Thymus (tissue), 11 donors: ENCODE measurements around the gene THOP1. TPM values are rescaled to one million over a fixed set of nuclear protein-coding genes. Genes with fewer than 3 reads are reported as not detected.

Experiments used
- DNase-seq, 9 donors: peaks; one replicate each; pipeline ENCODE4 v3.0.0-alpha.2; 2013; ENCODE audit warnings: low spot score in 9 of 9, low read depth in 6 of 9, missing footprints in 1 of 9
- H3K27ac ChIP-seq, 2 donors: one replicate each; pipeline ENCODE4 v1.5.1; 2013; ENCODE audit warnings: control low read depth in 1 of 2, low read depth in 1 of 2, low read length in 1 of 2, mild to moderate bottlenecking in 1 of 2, moderate library complexity in 1 of 2
- H3K27me3 ChIP-seq, 2 donors: one replicate each; pipeline ENCODE4 v1.5.1; 2013; ENCODE audit warnings: low read length in 1 of 2; ENCODE audit not compliant: control insufficient read depth in 2 of 2, insufficient read depth in 1 of 2
- H3K36me3 ChIP-seq, 2 donors: one replicate each; pipeline ENCODE4 v1.5.1; 2013; ENCODE audit warnings: low read length in 1 of 2, mild to moderate bottlenecking in 1 of 2, moderate library complexity in 1 of 2; ENCODE audit not compliant: control insufficient read depth in 2 of 2, insufficient read depth in 2 of 2
- H3K4me1 ChIP-seq, 2 donors: one replicate each; pipeline ENCODE4 v1.5.1; 2013; ENCODE audit warnings: low read length in 2 of 2; ENCODE audit not compliant: control insufficient read depth in 2 of 2, insufficient read depth in 2 of 2
- H3K4me3 ChIP-seq, 2 donors: one replicate each; pipeline ENCODE4 v1.5.1; 2013; ENCODE audit warnings: low read length in 2 of 2, control low read depth in 1 of 2, mild to moderate bottlenecking in 1 of 2
- H3K9me3 ChIP-seq, 2 donors: one replicate each; pipeline ENCODE4 v1.5.1; 2013; ENCODE audit warnings: low read length in 1 of 2, mild to moderate bottlenecking in 1 of 2; ENCODE audit not compliant: control insufficient read depth in 2 of 2, insufficient read depth in 1 of 2
- WGBS: extraction: QIAGEN DNeasy Blood & Tissue Kit; methylation state at CpG from one replicate; pipeline ENCODE4 v1.1.7; 2013; 5-methylcytosine and 5-hydroxymethylcytosine counted together
- polyA plus RNA-seq: library from polyadenylated mRNA; stranded (reverse); fragments of 200-250 nt; gene quantifications from one replicate; pipeline ENCODE4 v1.2.3, GENCODE V29; 2013
- total RNA-seq: library from RNA; stranded (reverse); fragments of 120-200 nt; gene quantifications from one replicate; pipeline ENCODE4 v1.2.4, GENCODE V29; 2013
- donor health status: healthy.

The THOP1 gene
- total and polyA plus RNA-seq, 2 donors = 62.7 to 93.9 TPM

GRCh38 chr19:2802826-2803225, 17.5 kb downstream of the THOP1 start:
- no peak overlapping the region for H3K27ac ChIP-seq
- H3K4me3 ChIP-seq = no peak overlapping the region
- no peaks in the 10 kb centered on the region for H3K27me3 ChIP-seq
- peaks cover 85 to 98% of the 10 kb centered on the region in 2 donors for H3K36me3 ChIP-seq
- DNase-seq = no peak
- WGBS = 98% methylated on average over 17 of the region's 17 CpGs
- H3K9me3 ChIP-seq = peaks cover 0 to 1% of the 10 kb centered on the region in 2 donors
- H3K4me1 ChIP-seq = no peaks in the 10 kb centered on the region

- peaks cover 0 to 1% of the 10 kb centered on the region in 2 donors for H3K9me3 ChIP-seq
- 98% methylated on average over 29 of the region's 29 CpGs for WGBS
- H3K36me3 ChIP-seq = peaks cover 86 to 98% of the 10 kb centered on the region in 2 donors
- no peak overlapping the region for H3K4me3 ChIP-seq
- no peaks in the 10 kb centered on the region for H3K4me1 ChIP-seq
- no peaks in the 10 kb centered on the region for H3K27me3 ChIP-seq
- no peak for DNase-seq
- no peak overlapping the region for H3K27ac ChIP-seq
These were observed 18.3 kb downstream of the THOP1 start for GRCh38 chr19:2803486-2804155.

GRCh38 chr19:2804156-2805004, 19.1 kb downstream of the THOP1 start:
- DNase-seq = no peak

GRCh38 chr19:2805261-2805900, 20.1 kb downstream of the THOP1 start:
- no peaks in the 10 kb centered on the region for H3K27me3 ChIP-seq
- H3K36me3 ChIP-seq = peaks cover 91 to 98% of the 10 kb centered on the region in 2 donors
- no peak for DNase-seq
- peaks cover 0 to 1% of the 10 kb centered on the region in 2 donors for H3K9me3 ChIP-seq
- H3K4me3 ChIP-seq = no peak overlapping the region
- over 99% methylated on average over 28 of the region's 28 CpGs for WGBS
- H3K4me1 ChIP-seq = no peaks in the 10 kb centered on the region
- H3K27ac ChIP-seq = no peak overlapping the region

More at GRCh38 chr19:2804156-2805004, 19.1 kb downstream of the THOP1 start:
- Histone ChIP-seq H3K4me3 (no peak overlapping the region), H3K4me1 (no peaks in the 10 kb centered on the region), H3K27ac (no peak overlapping the region), H3K27me3 (no peaks in the 10 kb centered on the region), H3K9me3 (peaks cover 0 to 1% of the 10 kb centered on the region in 2 donors), H3K36me3 (peaks cover 88 to 98% of the 10 kb centered on the region in 2 donors)
- WGBS = 91% methylated on average over 27 of the region's 27 CpGs

GRCh38 chr19:2805991-2806649, 20.8 kb downstream of the THOP1 start:
- Histone ChIP-seq H3K4me1 (no peaks in the 10 kb centered on the region), H3K27me3 (no peaks in the 10 kb centered on the region), H3K9me3 (peaks cover 1 to 2% of the 10 kb centered on the region in 2 donors), H3K27ac (no peak overlapping the region), H3K4me3 (no peak overlapping the region), H3K36me3 (peaks cover 91 to 98% of the 10 kb centered on the region in 2 donors)
- WGBS = 97% methylated on average over 23 of the region's 23 CpGs
- no peak for DNase-seq

- Histone ChIP-seq H3K4me3 (no peak overlapping the region), H3K27me3 (no peaks in the 10 kb centered on the region), H3K9me3 (peaks cover 0 to 5% of the 10 kb centered on the region in 2 donors), H3K36me3 (peaks cover 90 to 98% of the 10 kb centered on the region in 2 donors), H3K27ac (no peak overlapping the region), H3K4me1 (no peaks in the 10 kb centered on the region)
- no peak for DNase-seq
- 97% methylated on average over 34 of the region's 34 CpGs for WGBS
These were observed 21.6 kb downstream of the THOP1 start for GRCh38 chr19:2806736-2807378.

GRCh38 chr19:2807379-2808128, 22.3 kb downstream of the THOP1 start:
- no peaks in the 10 kb centered on the region for H3K27me3 ChIP-seq
- 98% methylated on average over 56 of the region's 56 CpGs for WGBS
- DNase-seq = no peak

More at GRCh38 chr19:2807379-2808128, 22.3 kb downstream of the THOP1 start:
- Histone ChIP-seq H3K4me1 (no peaks in the 10 kb centered on the region), H3K27ac (no peak overlapping the region), H3K9me3 (peaks cover 0 to 5% of the 10 kb centered on the region in 2 donors), H3K4me3 (no peak overlapping the region), H3K36me3 (peaks cover 87 to 98% of the 10 kb centered on the region in 2 donors)
